BJ (cell line): ENCODE results near the gene RHEX. TPM values are rescaled to one million over a fixed set of nuclear protein-coding genes. Genes with fewer than 3 reads are reported as not detected.
"Not testable (repeated sequence)": the region's sequence is repeated elsewhere in the genome, so short reads cannot be mapped to it uniquely, and the experiment has no call there.

Source experiments
- CTCF ChIA-PET: fragments of 350-600 bp; formaldehyde crosslinking; extraction: SDS; loops from one replicate; lab custom pipeline; 2021; ENCODE audit warnings: antibody characterized with exemption, inconsistent platforms; lab: Yijun Ruan, JAX
- POLR2A ChIA-PET: fragments of 300-600 bp; sonication (Branson Sonifier 250); formaldehyde crosslinking; extraction: SDS; loops from one replicate; lab custom pipeline; 2021; ENCODE audit warnings: antibody characterized with exemption; lab: Charles Lee
- DNase-seq: peaks from one replicate; pipeline ENCODE4 v3.0.0-alpha.2; 2011; ENCODE audit warnings: low read depth
- H3K27me3 ChIP-seq: 2 replicates; pipeline ENCODE4 v1.6.0; 2011; ENCODE audit warnings: low read length; ENCODE audit not compliant: control insufficient read depth, insufficient read depth
- H3K36me3 ChIP-seq: 2 replicates; pipeline ENCODE4 v1.5.1; 2011; ENCODE audit warnings: low read length; ENCODE audit not compliant: control insufficient read depth, insufficient read depth
- H3K4me3 ChIP-seq: 2 replicates; pipeline ENCODE4 v1.5.1; 2011; ENCODE audit warnings: low read depth, mild to moderate bottlenecking, control low read depth, low read length
- CTCF ChIP-seq: IDR thresholded peaks from 2 replicates; pipeline ENCODE4 v1.5.1; 2011; ENCODE audit warnings: low read depth, mild to moderate bottlenecking, control low read depth, inconsistent platforms, low read length, moderate library complexity; ENCODE audit not compliant: insufficient read depth
- polyA minus RNA-seq: library from RNA; depleted of rRNA, polyadenylated mRNA; stranded (reverse); fragments of >200 nt; gene quantifications from 2 replicates; pipeline ENCODE4 v1.2.3, GENCODE V29; 2011; rRNA and poly(A)+ RNA removed
- polyA plus RNA-seq: library from polyadenylated mRNA; depleted of rRNA; stranded (reverse); fragments of >200 nt; gene quantifications from 2 replicates; pipeline ENCODE4 v1.2.3, GENCODE V29; 2011; rRNA removed

The RHEX gene
- polyA plus RNA-seq (not detected in 2 replicates), polyA minus RNA-seq (not detected in 2 replicates)

- DNase-seq, POLR2A ChIA-PET, H3K27me3 ChIP-seq, H3K36me3 ChIP-seq, CTCF ChIA-PET, H3K4me3 ChIP-seq: not testable (repeated sequence)
Measured at GRCh38 chr1:206052919-206053610, at the start of gene RHEX. Gene RHEX, plus strand, starts transcription at chr1:206053173. Its CDS starts 44,656 bp downstream, at chr1:206097829.

- Histone ChIP-seq H3K36me3 (no peaks in the 10 kb centered on the region), H3K27me3 (peaks cover 4% of the 10 kb centered on the region), H3K4me3 (no peak overlapping the region)
- POLR2A ChIA-PET = no interaction called here
- no peak for DNase-seq
- no peak for TF ChIP-seq CTCF
- CTCF ChIA-PET = interaction anchor here (1.2 to 1.5 kb wide), 4 partner anchors 26 to 104 kb away, joined by 3 to 6 read pairs (median 6); no protein-coding TSS in a partner anchor
Measured at GRCh38 chr1:206003854-206004800, 48.8 kb upstream of the RHEX start.

GRCh38 chr1:206004826-206005225 lies 48.1 kb upstream of the RHEX start:
- H3K4me3 ChIP-seq = no peak overlapping the region
- POLR2A ChIA-PET = no interaction called here
- TF ChIP-seq CTCF = no peak
- no peaks in the 10 kb centered on the region for H3K36me3 ChIP-seq
- H3K27me3 ChIP-seq = peaks cover 4% of the 10 kb centered on the region
- DNase-seq = no peak
- CTCF ChIA-PET = no interaction called here

GRCh38 chr1:206005234-206005633 lies 47.7 kb upstream of the RHEX start:
- H3K27me3 ChIP-seq = peaks cover 4% of the 10 kb centered on the region
- H3K4me3 ChIP-seq = no peak overlapping the region
- DNase-seq = no peak
- no peaks in the 10 kb centered on the region for H3K36me3 ChIP-seq
- POLR2A ChIA-PET = no interaction called here
- CTCF ChIA-PET = no interaction called here
- TF ChIP-seq CTCF = no peak

- CTCF ChIA-PET = no interaction called here
Measured at GRCh38 chr1:206005778-206006180, 47.2 kb upstream of the RHEX start.

More at GRCh38 chr1:206005778-206006180, 47.2 kb upstream of the RHEX start:
- Histone ChIP-seq H3K36me3 (no peaks in the 10 kb centered on the region), H3K4me3 (no peak overlapping the region), H3K27me3 (peaks cover 4% of the 10 kb centered on the region)
- TF ChIP-seq CTCF = no peak
- DNase-seq = no peak
- POLR2A ChIA-PET = no interaction called here
